Measurements from ENCODE around the gene LRRN3. TPM values are rescaled to one million over a fixed set of nuclear protein-coding genes. Genes with fewer than 3 reads are reported as not detected.

The LRRN3 gene
- 1 to 10 TPM in 1 of 6 donors, under 1 TPM in 4, not detected in 1; 0.32 to 1.3 (median 0.46) TPM for total RNA-seq
- polyA plus RNA-seq = 1 to 10 TPM in 1 of 2 donors, under 1 TPM in 1; 0.30 to 1.0 TPM

DNA sequence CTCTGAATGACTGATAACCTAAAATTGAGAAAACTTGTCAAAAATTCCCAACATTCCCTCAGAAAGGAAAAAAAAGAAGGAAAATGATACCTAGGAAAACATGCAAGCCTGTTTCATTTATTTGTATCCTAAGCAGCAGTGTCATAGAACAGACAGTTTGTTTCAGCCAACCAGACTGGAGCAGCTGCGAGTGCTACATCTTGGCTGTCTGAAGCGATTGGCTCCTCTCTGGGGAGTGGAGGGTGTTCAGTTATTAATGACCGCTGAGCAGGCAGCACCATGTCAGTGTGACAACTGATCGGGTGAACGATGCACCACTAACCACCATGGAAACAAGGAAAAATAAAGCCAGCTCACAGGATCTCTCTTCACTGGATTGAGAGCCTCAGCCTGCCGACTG is at the start of gene LRRN3:
Gene LRRN3 (plus strand): TSS at position 282 of the 400 bp plus-strand sequence. CDS start 31,646 bp downstream, outside the sequence.
- Histone ChIP-seq H3K27me3 (no peaks in the 10 kb centered on the region), H3K4me3 (peak within 1 kb of the TSS in 1 of 4 donors; percentile 13), H3K27ac (no peak within 1 kb of the TSS), H3K36me3 (no peaks in the 10 kb centered on the region), H3K9me3 (no peaks in the 10 kb centered on the region), H3K4me1 (peaks cover 0 to 4% (median 0%) of the 10 kb centered on the region in 3 donors)
- intact Hi-C loops (cut with DNase I) = loop anchor here in 1 of 3 donors (10.0 kb wide), 1 partner anchor 394 kb away; no protein-coding TSS in a partner anchor
- WGBS, 2 donors = 54 to 55% methylated on average over 6 of the region's 6 CpGs
- peak in 3 of 4 donors; percentile 77 to 90 (median 89) for ATAC-seq
- FAIRE-seq = no peak
- TF ChIP-seq, protein P1, sequence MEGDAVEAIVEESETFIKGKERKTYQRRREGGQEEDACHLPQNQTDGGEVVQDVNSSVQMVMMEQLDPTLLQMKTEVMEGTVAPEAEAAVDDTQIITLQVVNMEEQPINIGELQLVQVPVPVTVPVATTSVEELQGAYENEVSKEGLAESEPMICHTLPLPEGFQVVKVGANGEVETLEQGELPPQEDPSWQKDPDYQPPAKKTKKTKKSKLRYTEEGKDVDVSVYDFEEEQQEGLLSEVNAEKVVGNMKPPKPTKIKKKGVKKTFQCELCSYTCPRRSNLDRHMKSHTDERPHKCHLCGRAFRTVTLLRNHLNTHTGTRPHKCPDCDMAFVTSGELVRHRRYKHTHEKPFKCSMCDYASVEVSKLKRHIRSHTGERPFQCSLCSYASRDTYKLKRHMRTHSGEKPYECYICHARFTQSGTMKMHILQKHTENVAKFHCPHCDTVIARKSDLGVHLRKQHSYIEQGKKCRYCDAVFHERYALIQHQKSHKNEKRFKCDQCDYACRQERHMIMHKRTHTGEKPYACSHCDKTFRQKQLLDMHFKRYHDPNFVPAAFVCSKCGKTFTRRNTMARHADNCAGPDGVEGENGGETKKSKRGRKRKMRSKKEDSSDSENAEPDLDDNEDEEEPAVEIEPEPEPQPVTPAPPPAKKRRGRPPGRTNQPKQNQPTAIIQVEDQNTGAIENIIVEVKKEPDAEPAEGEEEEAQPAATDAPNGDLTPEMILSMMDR (IDR thresholded peaks at IDR 0.05) = no peak
- no peak for DNase-seq

- intact Hi-C loops (cut with DNase I) = no loop called here
- DNase-seq = no peak
- no peak for FAIRE-seq
- H3K27me3 ChIP-seq = no peaks in the 10 kb centered on the region
- no peak for ATAC-seq
- H3K36me3 ChIP-seq = no peaks in the 10 kb centered on the region
- H3K9me3 ChIP-seq = no peaks in the 10 kb centered on the region
- no peak overlapping the region for H3K27ac ChIP-seq
- TF ChIP-seq, protein P1 (IDR thresholded peaks at IDR 0.05) = no peak
- H3K4me1 ChIP-seq = no peaks in the 10 kb centered on the region
- no peak overlapping the region for H3K4me3 ChIP-seq
- 96 to 99% methylated on average over 2 of the region's 2 CpGs for WGBS, 2 donors
These were observed 49.4 kb upstream of the LRRN3 start for GRCh38 chr7:111041577-111041976.

GRCh38 chr7:111042842-111043241 is 48.1 kb upstream of the LRRN3 start:
- FAIRE-seq = no peak

DNA sequence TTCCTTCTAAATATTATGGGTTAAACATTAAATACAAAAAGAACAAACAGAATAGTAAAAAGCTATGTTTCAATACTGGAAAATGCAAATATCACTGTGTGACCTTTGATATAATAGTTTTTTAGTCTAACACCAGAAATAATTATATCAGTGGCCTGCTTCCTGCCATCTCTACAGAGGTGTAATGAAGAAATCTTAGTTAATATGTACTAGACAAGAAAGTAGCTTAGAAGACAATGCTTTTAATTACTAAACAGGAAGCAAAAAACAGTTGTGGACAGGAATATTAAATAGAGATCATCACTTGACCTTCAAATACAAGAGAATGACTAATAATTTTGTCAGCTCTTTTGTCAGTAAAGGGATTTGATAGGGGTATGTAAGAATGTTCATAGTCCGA is 47.4 kb upstream of the LRRN3 start:
- FAIRE-seq (peak; percentile 17), DNase-seq (no peak), ATAC-seq (no peak)
- no peak overlapping the region for H3K27ac ChIP-seq
- TF ChIP-seq, protein P1 (IDR thresholded peaks at IDR 0.05) = no peak
- H3K27me3 ChIP-seq = no peaks in the 10 kb centered on the region
- no peak overlapping the region for H3K4me3 ChIP-seq
- H3K4me1 ChIP-seq = no peaks in the 10 kb centered on the region
- 86 to 100% methylated on average over 1 of the region's 1 CpG for WGBS, 2 donors
- no peaks in the 10 kb centered on the region for H3K36me3 ChIP-seq
- no peaks in the 10 kb centered on the region for H3K9me3 ChIP-seq
- intact Hi-C loops (cut with DNase I) = no loop called here

More at GRCh38 chr7:111042842-111043241, 48.1 kb upstream of the LRRN3 start:
- H3K9me3 ChIP-seq = no peaks in the 10 kb centered on the region
- H3K27ac ChIP-seq = no peak overlapping the region
- intact Hi-C loops (cut with DNase I) = no loop called here
- ATAC-seq = no peak
- 92 to 97% methylated on average over 2 of the region's 2 CpGs for WGBS, 2 donors
- no peaks in the 10 kb centered on the region for H3K36me3 ChIP-seq
- H3K4me3 ChIP-seq = no peak overlapping the region
- DNase-seq = no peak
- no peaks in the 10 kb centered on the region for H3K4me1 ChIP-seq
- TF ChIP-seq, protein P1 (IDR thresholded peaks at IDR 0.05) = no peak
- H3K27me3 ChIP-seq = no peaks in the 10 kb centered on the region

DNA sequence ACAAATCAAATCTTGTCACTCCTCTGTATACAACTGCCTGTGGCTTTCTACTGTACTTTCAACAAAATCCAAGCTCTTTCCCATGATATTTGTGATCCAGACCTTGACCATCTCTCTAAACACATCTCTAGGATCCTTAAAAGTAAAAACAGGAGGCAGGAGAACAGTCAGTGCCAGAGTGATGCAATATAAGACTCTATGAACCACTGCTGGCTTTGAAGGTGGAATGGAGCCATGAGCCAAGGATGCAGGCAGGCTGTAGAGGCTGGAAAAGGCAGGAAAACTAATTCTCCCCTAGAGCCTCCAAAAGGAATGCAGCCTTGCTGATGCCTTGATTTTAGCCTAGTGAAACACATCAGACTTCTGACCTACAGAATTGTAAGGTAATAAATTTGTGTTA is 45.5 kb upstream of the LRRN3 start:
- DNase-seq (no peak), FAIRE-seq (no peak), ATAC-seq (no peak)
- intact Hi-C loops (cut with DNase I) = no loop called here
- Histone ChIP-seq H3K9me3 (no peaks in the 10 kb centered on the region), H3K36me3 (no peaks in the 10 kb centered on the region), H3K27me3 (no peaks in the 10 kb centered on the region), H3K27ac (no peak overlapping the region), H3K4me3 (no peak overlapping the region), H3K4me1 (no peaks in the 10 kb centered on the region)
- TF ChIP-seq, protein P1 (IDR thresholded peaks at IDR 0.05) = no peak
